ENCODE measurements around the gene RAB10. TPM values are rescaled to one million over a fixed set of nuclear protein-coding genes. Genes with fewer than 3 reads are reported as not detected.

Gene RAB10
- total RNA-seq, 1 experiment from 2014 or later, result 167 TPM

DNA sequence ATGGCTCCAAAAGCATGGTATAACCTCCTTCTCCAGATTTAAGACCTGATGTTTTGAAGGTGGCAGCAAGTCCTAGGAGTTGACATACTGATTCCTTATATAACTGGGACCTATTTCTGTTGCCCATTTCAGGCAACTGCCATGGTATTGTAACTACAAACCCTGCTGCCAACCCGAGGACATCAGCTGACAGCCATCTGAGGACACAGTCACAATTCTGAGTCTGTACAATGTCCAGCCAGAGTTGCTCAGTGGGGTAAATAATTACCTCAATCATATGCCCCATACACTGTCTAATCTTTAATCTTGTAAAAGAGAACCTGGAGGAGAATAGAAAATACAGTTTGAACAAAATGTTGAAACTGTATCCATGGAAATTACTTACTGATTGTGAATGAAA lies 130.3 kb downstream of the RAB10 start:
- ChIA-PET CTCF (no interaction called here), POLR2A (no interaction called here), RAD21 (ENCODE audit: low non-redundant PET in 1 of 2, low total read pairs in 2 of 2, uncharacterized antibody in 2 of 2, unreplicated experiment in 2 of 2) (no interaction called here)
- H3K27me3 ChIP-seq (ENCODE audit: insufficient read depth, low read length), result no peaks in the 10 kb centered on the region
- no TSS peak for BruUV-seq (replicated peaks)
- H3K36me3 ChIP-seq (ENCODE audit: control insufficient read depth in 1 of 2, insufficient read depth in 2 of 2, low read length in 2 of 2), result no peaks in the 10 kb centered on the region
- TF ChIP-seq ZFX (IDR thresholded peaks at IDR 0.05) (no peak), TCF7L2 (IDR thresholded peaks at IDR 0.05; ENCODE audit: borderline replicate concordance, extremely low read depth, insufficient read depth, insufficient read length) (no peak), SP1 (IDR thresholded peaks at IDR 0.05; ENCODE audit: low read depth) (no peak), EZH2 (IDR thresholded peaks at IDR 0.05) (no peak), YY1 (IDR thresholded peaks at IDR 0.05; ENCODE audit: extremely low read depth, insufficient replicate concordance, low read depth, low read length) (no peak), CEBPB (IDR thresholded peaks at IDR 0.05; ENCODE audit: low read depth) (no peak), CBX3 (IDR thresholded peaks at IDR 0.05; ENCODE audit: low read depth) (no peak), FOSL1 (IDR thresholded peaks at IDR 0.05; ENCODE audit: low read depth) (no peak), EZH2phosphoT487 (IDR thresholded peaks at IDR 0.05; ENCODE audit: borderline replicate concordance) (no peak), ELF1 (IDR thresholded peaks at IDR 0.05; ENCODE audit: borderline replicate concordance, low read depth) (no peak), JUND (IDR thresholded peaks at IDR 0.05) (no peak), EGR1 (IDR thresholded peaks at IDR 0.05; ENCODE audit: low read depth) (no peak), ZBTB33 (IDR thresholded peaks at IDR 0.05; ENCODE audit: extremely low read depth, insufficient replicate concordance, low read length) (no peak), ZNF274 (IDR thresholded peaks at IDR 0.05; ENCODE audit: low read depth, low read length) (no peak), POLR2AphosphoS5 (IDR thresholded peaks at IDR 0.05; ENCODE audit: low read depth, low read length) (no peak)
- TF ChIP-seq, protein P1, sequence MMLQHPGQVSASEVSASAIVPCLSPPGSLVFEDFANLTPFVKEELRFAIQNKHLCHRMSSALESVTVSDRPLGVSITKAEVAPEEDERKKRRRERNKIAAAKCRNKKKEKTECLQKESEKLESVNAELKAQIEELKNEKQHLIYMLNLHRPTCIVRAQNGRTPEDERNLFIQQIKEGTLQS (IDR thresholded peaks at IDR 0.05), result no peak
- TF ChIP-seq, protein P2, sequence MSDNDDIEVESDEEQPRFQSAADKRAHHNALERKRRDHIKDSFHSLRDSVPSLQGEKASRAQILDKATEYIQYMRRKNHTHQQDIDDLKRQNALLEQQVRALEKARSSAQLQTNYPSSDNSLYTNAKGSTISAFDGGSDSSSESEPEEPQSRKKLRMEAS (IDR thresholded peaks at IDR 0.05), result no peak
- no peak overlapping the region for H2AFZ ChIP-seq (ENCODE audit: low read depth, low read length, poor library complexity, severe bottlenecking)
- H3K9ac ChIP-seq (ENCODE audit: low read length), result no peak overlapping the region
- no peak overlapping the region for H3K4me3 ChIP-seq (replicated peaks in 1 of 2; ENCODE audit: low read depth in 1 of 2, low read length in 2 of 2)
- no peak overlapping the region for H3K27ac ChIP-seq (ENCODE audit: low read depth, low read length)
- no peaks in the 10 kb centered on the region for H3K9me3 ChIP-seq (ENCODE audit: control insufficient read depth in 1 of 2, insufficient read depth in 1 of 2, low read depth in 1 of 2, low read length in 2 of 2)
- no peaks in the 10 kb centered on the region for H3K4me1 ChIP-seq (ENCODE audit: control insufficient read depth in 1 of 2, insufficient read depth in 2 of 2, low read length in 2 of 2)
- no peaks in the 10 kb centered on the region for H3K9me2 ChIP-seq (ENCODE audit: insufficient read depth)
- no peaks in the 10 kb centered on the region for H3K79me2 ChIP-seq (ENCODE audit: insufficient read depth, low read length)
- ATAC-seq (no peak), DNase-seq (ENCODE audit: low read depth, low spot score) (no peak)
- intact Hi-C loops (cut with micrococcal nuclease), result no loop called here
- no peaks in the 10 kb centered on the region for H4K20me1 ChIP-seq (ENCODE audit: insufficient read depth)
- H3K4me2 ChIP-seq (ENCODE audit: low read length), result no peak overlapping the region

Measured in HCT116 (cell line).